NCI-H446 treated with DMSO at 0.1 percent for 48 hours (cell line): ENCODE results near the gene KIF1B.
"Not testable (repeated sequence)": the region's sequence is repeated elsewhere in the genome, so short reads cannot be mapped to it uniquely, and the experiment has no call there.

Experiments used
- DNase-seq: peaks from one replicate; lab custom pipeline; 2025; lab: John Stamatoyannopoulos, UW

Gene KIF1B

DNA sequence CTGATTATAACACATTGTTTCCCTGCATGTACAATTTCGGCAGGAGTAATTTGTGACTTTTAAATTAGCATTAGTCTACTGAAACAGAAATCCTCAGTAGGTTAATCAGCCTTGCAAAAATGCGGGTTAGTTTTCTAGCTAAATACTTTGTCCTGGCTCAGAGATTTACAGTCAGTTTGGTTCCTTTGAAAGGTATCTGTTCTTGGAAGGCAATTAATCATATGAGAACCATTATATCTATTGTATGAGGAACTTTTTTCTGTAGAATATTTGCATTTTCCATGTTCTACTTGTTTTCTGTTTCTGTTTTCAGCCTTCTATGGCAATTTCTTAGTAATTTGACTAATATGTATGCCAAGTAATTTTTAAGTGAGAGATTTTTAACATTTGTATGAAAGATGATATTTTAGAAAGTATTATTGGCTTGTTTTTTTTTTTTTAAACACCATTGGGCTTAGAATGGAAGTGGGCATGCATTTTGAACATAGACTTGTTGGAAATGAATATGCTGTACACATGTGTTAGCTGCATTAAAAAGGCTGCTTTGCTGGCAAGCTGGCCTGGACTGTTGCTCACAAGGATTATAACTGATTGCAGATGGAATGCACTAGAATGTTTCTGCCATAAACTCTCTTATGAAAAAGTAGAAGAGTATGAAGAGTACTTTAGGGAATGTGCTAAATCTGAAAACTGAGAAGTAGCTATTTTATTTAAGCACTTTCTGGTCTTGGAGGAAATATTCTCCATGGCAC, 26.2 kb downstream of the KIF1B start:
- DNase-seq: no peak

DNA sequence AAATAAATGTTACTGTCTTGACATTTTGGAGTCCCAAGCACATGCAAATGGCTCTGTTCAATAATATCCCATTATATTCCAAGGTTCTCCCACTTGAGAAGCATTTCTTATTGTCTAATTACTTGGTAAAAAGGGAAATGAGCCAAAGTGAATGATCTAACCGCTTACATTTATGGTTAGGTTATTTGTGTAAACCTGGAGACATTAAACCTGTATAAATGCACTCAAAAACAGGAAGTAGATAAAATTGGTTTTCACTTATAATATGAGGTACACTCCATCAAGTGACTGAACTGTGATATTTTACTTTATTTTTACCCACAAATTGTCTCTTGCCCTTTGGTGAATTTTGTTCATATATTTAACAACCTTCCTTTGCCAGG, 26.8 kb downstream of the KIF1B start:
- no peak for DNase-seq

DNA sequence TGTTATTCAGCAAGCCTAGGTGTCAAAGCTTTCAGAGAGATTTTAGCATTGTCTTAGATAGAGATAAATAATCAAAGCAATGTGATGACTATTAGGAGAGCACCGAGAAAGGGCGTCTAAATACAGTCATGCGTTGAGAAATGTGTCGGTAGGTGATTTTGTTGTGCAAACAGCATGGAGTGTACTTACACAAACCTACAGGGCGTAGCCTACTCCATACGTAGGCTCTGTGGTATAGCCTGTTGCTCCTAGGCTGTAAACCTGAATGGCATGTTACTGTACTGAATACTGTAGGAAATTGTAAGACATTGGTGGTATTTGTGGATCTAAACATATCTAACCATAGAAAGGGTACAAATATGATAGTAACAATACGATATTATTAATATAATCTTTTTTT, 31.8 kb downstream of the KIF1B start:
- DNase-seq: no peak

DNA sequence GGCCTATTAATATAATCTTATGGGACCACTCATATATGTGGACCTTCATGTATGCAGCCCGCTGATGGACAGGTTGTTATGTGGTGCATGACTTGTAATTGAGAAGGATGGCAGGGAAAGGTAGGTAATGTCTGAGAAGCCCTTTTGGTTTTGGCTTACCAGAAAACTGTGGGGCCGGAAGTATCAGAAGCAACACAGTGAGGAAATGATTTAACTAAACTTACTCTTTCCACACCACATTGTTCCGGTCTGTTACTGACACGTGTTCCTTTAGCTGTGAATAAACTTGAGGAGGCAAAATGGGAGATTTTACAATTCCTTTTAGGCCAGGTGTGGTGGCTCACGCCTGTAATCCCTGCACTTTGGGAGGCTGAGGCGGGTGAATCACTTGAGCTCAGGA, 32.4 kb downstream of the KIF1B start:
- no peak for DNase-seq

DNA sequence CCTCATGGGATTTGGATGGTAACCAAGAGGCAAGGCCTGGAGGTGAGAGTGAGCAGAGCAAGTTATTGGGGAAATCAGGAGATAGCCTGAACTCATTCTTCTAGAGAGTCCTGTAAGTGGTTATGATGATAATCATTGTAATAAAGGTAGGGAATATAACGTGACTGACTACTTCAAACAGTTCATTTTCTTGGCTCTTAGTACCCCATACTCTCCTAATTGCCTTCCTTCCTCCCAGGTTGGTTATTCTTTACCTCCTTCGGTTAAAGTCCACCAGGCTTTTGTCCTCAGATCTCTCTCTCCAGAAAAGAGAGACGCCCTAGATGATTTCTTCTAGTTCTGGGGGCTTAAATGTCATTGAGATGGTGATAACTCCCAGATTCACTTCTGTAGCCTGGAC, 35.3 kb downstream of the KIF1B start:
- DNase-seq: no peak

DNA sequence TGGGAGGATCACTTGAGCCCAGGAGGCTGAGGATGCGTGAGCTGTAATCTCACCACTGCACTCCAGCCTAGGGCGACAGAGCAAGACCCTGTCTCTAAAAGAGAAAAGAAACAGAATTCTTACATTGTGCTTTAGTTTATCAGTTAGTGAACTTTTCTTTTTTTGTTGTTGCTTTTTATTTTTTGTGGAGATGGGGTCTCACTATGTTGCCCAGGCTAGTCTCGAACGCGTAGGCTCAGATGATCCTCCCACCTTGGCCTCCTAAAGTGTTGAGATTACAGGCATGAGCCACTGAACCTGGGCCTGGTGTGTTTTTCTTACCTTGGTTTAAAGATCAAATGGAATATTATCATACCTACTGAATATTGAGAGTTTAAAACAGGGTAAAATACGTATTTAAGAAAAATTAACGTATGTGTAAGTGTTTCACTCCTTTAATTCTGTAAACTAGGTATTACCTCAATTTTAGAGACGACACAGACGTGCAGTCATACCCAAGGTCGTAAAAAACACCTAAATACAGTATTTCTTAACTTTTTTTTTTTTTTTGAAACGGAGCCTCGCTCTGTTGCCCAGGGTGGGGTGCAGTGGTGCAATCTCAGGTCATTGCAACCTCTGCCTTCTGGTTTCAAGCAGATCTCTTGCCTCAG, 39.6 kb downstream of the KIF1B start:
- no peak for DNase-seq

DNA sequence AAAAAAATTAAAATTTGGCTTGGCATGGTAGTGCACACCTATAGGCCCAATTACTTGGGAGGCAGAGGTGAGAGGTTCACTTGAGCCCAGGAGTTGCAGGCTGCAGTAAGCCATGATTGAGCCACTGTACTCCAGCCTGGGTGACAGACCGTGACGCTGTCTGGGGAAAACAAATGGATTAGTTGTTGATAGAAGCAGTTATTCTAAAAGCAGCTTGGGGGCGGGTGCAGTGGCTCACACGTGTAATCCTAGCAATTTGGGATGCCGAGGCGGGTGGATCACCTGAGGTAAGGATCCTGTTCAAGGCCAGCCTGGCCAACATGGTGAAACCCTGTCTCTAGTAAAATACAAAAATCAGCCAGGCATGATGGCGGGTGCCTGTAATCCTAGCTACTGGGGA, 40.3 kb downstream of the KIF1B start:
- DNase-seq: no peak

DNA sequence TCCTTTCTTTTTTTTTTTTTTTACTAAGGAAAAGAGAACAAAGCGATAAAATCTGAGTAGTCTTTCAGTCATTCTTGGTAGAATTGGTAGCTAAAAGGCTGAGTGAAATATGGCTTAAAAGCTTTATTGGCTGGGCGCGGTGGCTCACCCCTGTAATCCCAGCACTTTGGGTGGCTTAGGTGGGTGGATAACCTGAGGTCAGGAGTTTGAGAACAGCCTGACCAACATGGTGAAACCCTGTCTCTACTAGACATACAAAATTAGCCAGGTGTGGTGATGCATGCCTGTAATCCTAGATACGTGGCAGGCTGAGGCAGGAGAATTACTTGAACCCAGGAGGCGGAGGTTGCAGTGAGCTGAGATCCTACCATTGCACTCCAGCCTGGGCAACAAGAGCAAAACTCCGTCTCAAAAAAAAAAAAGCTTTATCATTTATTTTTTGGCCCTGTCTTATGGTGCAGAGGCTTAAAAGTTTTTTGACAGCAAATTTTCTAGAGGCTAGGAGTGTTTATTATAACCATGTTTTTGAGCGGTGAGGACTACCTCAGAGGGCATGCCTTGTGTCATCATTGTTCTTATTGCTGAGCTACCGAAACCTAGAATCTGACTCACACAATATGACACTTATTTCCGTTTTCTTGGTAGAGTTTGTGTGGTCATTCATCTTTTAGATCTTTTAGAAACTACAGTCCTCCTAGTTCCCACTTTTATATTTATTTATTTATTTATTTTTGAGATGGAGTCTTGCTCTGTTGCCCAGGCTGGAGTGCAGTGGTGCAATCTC, 41.1 kb downstream of the KIF1B start:
- not testable (repeated sequence) for DNase-seq

DNA sequence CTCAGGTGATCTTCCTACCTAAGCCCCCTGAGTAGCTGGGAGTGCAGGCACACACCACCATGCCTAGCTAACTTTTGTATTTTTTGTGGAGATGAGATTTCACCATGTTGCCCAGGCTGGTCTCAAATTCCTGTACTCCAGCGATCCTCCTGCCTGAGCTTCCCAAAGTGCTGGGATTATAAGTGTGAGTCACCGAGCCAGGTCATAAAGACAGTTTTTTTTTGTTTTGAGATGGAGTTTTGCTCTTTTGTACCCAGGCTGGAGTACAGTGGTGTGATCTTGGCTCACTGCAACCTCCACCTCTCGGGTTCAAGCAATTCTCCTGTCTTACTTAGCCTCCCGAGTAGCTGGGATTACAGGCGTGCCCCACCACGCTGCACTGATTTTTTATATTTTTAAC, 42.1 kb downstream of the KIF1B start:
- DNase-seq: no peak

DNA sequence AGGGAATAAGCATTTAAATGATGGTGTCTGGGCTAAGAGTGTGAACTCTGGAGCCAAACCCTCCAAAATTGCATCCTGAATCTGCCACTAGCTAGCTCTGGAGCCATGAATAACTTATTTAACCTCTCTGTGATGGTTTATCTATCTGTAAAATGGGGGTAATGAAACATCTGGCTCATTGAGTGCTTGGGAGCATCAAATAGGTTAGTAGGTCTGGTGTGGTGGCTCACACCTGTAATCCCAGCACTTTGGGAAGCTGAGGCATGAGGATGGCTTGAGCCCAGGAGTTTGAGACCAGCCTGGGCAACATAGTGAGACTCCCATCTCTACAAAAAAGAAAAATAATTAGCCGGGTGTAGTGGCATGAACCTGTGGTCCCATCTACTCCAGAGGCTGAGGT, 42.8 kb downstream of the KIF1B start:
- DNase-seq: no peak

DNA sequence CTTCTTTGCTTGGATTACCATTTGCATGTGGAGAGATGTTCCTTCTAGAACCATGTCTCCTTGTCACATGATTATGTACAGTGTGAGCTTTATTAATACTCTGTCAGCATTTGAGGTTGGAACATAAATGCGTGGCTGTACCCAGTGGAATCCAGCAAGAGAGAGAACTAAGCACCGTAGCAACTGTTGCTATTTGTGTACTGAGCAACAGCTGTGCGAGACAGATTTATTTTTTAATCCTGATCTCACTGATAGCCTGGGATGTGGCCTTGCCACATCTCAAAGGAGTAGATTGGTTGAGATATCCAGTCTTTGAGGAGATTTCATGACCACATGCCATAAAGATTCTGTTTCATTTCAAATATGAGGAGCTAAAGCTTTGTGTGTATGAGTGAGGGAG, 43.4 kb downstream of the KIF1B start:
- DNase-seq: no peak

DNA sequence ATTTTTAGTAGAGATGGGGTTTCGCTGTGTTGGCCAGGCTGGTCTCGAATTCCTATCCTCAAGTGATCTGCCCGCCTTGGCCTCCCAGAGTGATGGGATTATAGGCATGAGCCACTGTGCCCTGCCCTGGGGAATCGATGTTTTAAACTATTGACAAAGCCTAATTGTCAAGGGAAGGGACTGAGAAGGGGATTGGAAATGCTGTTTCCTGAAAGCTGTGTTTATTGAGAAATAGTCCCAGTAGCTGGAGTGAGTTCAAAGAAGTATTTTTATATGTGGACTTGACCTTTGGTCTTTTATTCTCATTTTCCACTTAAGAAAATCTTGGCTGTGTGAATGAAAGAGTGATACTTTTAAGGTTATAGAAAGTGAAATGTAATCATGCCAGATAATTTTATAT, 47.5 kb downstream of the KIF1B start:
- no peak for DNase-seq

DNA sequence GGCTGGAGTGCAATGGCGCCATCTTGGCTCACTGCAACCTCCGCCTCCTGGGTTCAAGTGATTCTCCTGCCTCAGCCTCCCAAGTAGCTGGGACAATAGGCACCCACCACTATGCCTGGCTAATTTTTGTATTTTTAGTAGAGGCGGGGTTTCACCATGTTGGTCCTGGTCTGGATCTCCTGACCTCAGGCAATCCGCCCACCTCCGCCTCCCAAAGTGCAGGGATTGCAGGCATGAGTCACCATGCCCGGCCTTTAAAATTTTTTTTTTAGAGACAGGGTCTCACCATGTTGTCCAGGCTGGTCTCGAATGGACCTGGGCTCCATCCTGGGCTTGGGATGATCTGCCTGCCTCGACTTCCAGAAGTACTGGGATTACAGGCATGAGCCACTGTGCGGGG, 49.2 kb downstream of the KIF1B start:
- not testable (repeated sequence) for DNase-seq

DNA sequence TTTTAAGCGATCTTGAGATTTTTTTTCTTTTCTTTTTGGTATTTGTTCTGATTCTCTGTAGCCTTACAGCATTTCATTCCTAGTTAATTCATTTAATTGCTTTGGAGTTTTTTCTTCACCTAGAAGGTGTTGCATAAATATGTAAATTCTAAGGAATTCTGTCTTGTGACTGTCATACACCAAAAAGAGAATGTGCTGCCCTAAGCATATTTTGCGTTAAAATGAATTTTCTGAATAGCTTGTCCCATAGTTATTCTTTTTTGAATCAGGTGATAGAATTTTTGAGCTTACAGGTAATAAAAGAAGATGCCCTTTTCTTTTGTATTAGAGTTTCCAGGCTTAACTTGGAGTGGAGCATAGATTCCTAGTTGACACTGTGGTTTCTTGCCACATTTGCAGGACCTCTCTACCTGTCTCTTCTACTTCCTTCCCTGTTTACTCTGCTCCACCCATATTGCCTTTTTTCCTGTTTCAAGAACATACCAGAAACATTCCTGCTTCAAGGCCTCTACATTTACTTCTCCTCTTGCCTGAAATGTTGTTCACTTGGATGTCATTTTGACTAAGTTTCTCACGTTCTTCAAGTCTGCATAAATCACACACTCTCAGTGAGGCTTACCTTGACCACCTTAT, 53.2 kb downstream of the KIF1B start:
- no peak for DNase-seq

DNA sequence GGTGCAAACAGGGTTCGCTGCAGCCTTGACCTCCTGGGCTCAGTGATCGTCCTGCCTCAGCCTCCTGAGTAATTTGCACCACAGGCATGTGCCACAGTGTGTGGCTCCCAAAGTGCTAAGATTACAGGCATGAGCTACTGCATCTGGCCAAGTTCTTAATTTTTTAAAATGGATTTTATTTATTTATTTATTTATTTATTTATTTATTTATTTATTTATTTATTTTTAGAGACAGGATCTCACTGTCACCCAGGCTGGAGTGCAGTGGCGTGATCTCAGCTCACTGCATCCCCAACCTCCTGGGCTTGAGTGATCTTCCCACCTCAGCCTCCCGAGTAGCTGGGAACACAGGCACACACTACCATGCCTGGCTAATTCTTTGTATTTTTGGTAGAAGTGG, 54.7 kb downstream of the KIF1B start:
- DNase-seq: no peak

DNA sequence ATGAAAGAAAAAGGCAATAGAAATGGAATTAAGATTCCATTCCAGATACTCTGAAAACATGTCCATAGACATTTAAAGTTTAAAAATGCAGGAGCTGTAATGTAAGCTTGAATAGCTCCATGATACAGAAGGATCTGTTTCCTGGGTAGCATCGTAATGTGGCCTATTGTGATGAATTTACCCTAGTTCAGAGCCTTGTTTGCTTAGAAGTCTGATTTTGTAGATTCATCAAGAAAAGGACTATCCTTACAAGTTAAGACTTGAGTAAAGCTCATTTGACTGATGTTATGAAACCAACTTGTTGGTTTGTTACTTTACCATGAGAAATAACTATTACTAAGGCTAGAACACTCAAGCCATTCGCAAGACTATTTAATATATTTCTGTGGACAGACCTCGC, 55.5 kb downstream of the KIF1B start:
- DNase-seq: no peak

DNA sequence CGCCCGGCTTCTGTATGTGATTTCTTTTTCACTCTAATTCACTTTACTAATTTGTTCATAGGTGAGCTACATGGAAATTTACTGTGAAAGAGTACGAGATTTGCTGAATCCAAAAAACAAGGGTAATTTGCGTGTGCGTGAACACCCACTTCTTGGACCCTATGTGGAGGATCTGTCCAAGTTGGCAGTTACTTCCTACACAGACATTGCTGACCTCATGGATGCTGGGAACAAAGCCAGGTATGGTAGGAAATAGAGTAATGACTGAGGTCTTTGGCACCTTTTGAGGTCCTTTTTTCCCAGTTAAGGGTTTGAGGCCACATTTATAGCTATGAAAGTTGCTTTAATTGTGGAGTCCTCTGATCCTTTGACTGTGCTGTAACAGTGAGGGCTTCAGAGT, 56.9 kb downstream of the KIF1B start:
- DNase-seq: peak; percentile 65

DNA sequence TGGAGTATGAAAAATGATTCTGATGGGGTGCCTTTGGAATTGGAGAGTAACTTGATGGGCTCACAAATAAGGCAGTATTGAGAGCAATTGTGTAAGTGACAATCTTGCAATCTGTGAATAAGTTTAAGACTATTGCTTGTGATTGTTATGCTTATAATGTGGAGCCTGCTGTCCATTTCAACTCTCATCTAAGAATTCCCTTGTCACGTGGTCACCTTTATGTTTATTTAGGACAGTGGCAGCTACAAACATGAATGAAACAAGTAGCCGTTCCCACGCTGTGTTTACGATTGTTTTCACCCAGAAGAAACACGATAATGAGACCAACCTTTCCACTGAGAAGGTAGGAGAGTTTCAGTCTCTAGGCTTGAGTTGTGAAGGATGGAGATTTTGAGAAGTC, 57.6 kb downstream of the KIF1B start:
- DNase-seq: no peak

DNA sequence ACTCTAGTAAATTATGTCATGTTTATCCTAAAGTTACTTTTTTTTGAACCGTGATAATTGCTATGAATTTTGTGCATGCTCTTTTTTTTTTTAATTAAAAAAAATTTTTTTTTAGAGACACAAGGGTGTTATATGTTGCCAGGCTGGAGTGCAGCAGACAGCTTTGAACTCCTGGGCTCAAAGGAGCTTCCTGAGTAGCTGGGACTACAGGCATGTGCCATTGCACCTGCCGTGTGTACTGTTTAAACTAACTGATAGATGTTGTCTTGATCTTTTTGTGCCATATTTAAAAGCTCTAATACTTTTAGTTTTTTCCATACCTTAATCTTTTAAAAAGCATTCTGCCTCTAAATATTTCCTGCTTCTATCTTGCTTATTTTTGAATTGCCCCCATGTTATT, 60.7 kb downstream of the KIF1B start:
- no peak for DNase-seq

DNA sequence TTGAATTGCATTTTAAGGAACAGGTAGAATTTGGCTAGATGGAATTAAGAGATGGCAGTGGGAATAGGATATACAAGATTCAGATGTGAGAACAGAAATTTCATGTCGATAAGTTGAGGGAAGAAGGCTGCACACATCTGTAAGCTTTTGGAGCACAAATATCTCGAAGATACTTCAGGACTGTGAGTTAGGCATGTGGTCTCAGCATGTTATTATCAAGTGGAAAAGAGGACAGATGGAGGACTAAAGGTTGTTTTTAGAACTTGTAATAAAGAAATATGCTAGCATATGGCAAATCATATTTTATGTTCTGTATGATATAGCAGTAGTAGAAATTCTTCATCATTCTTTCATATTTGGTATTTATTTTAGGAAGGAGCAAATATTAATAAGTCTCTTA, 61.5 kb downstream of the KIF1B start:
- DNase-seq: peak; percentile 20

DNA sequence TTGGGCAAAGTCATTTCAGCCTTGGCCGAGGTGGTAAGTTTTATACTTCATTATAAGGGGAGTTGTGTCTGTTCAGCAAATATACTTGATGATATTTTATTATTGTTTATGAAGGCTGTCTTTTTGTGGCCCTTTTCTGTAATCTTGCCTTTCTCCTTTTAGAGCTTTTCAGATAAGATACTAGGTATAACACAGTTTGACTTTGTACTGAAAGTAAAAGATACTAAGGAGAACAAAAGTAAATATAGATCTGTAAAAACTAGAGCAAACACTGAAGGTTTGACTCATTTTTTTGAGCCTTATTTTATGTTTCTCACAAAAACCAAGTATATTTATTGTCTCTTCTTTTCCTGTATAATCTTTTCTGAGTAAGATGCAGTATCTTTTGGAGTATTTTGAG, 61.9 kb downstream of the KIF1B start:
- DNase-seq: no peak

DNA sequence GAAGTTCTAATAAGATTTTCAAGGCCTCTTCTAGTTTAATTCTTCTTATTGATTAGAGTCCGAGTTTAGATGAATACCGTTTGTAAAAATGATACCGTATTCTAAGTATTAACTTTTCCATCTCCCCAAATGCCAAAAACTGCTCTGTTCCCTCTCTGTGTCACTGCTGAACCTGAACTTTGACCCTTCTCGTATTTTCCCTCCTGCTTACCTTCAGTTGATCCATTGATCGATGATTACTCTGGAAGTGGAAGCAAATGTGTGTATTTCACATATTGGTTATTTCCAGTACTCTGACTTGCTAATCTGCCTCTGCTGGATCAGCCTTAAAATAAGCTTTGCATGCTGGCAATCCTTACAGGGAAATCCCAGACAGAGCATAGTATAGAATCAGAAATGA, 68.5 kb downstream of the KIF1B start:
- no peak for DNase-seq
